Measurements from ENCODE around the gene PDCD4. TPM values are rescaled to one million over a fixed set of nuclear protein-coding genes. Genes with fewer than 3 reads are reported as not detected.

The PDCD4 gene
- total and polyA plus RNA-seq, 2 of the 13 experiments (the other 11 are each of a cell fraction or from before 2014, with no cell fraction given) = 22.8 to 56.2 TPM

DNA sequence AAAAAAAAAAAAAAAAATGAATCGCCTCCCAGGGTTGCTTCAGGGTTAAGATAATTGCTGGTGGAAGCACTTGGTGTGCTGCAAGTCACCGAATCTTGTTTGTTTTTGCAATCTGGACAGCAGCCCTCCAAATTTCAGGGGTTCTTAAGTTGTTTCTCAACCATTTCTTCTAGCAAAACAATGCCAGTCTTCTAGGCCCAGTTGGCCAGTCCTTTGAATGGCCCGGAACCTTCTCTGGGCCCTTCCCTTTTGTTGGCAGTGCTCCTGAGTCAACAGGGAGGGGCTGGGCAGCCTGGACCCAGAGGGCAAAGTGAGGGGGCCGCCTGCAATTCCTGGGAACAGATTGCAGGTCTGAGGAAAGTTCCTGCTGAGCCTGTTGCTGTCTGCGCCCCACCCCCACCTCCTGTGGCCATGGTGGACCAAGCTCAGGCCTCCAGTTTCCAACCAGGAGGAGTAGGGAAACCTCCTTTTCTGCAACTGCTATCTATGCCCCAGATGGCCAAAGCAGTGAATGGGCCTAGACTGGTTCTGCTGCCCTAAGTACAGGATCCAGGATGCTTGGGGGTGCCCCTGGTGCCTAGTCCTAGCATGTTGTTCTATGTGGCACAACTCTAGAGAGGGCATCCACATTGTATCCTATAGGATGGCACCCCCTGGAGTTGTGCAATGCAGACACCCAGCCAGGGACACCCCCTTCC lies 31.4 kb upstream of the PDCD4 start (continued):
- TF ChIP-seq, protein P1, sequence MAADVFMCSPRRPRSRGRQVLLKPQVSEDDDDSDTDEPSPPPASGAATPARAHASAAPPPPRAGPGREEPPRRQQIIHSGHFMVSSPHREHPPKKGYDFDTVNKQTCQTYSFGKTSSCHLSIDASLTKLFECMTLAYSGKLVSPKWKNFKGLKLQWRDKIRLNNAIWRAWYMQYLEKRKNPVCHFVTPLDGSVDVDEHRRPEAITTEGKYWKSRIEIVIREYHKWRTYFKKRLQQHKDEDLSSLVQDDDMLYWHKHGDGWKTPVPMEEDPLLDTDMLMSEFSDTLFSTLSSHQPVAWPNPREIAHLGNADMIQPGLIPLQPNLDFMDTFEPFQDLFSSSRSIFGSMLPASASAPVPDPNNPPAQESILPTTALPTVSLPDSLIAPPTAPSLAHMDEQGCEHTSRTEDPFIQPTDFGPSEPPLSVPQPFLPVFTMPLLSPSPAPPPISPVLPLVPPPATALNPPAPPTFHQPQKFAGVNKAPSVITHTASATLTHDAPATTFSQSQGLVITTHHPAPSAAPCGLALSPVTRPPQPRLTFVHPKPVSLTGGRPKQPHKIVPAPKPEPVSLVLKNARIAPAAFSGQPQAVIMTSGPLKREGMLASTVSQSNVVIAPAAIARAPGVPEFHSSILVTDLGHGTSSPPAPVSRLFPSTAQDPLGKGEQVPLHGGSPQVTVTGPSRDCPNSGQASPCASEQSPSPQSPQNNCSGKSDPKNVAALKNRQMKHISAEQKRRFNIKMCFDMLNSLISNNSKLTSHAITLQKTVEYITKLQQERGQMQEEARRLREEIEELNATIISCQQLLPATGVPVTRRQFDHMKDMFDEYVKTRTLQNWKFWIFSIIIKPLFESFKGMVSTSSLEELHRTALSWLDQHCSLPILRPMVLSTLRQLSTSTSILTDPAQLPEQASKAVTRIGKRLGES (CRISPR knock-in tag; IDR thresholded peaks at IDR 0.05; ENCODE audit: borderline replicate concordance) = no peak
- TF ChIP-seq ZNF761 (CRISPR knock-in tag; conservative IDR thresholded peaks at IDR 0.05) = no peak
- 0 out of 2 replicates have a peak, but pooled peaks have one; percentile 51 for TF ChIP-seq MEF2D (CRISPR knock-in tag; IDR thresholded peaks at IDR 0.05)
- TF ChIP-seq HNRNPLL (IDR thresholded peaks at IDR 0.05; ENCODE audit: low read depth, low read length, poor library complexity, severe bottlenecking) = no peak
- TF ChIP-seq ZNF777 (CRISPR knock-in tag; IDR thresholded peaks at IDR 0.05) = no peak
- TF ChIP-seq ZMYM3 (CRISPR knock-in tag; IDR thresholded peaks at IDR 0.05) = peak; percentile 76
- no peak for TF ChIP-seq ZNF7 (CRISPR knock-in tag; IDR thresholded peaks at IDR 0.05)
- no peak for TF ChIP-seq ZSCAN25 (CRISPR knock-in tag; IDR thresholded peaks at IDR 0.05)
- TF ChIP-seq SOX5 (CRISPR knock-in tag; IDR thresholded peaks at IDR 0.05; ENCODE audit: borderline replicate concordance) = peak; percentile 77; the same call in 1 of the 2 replicates
- TF ChIP-seq, protein P2, sequence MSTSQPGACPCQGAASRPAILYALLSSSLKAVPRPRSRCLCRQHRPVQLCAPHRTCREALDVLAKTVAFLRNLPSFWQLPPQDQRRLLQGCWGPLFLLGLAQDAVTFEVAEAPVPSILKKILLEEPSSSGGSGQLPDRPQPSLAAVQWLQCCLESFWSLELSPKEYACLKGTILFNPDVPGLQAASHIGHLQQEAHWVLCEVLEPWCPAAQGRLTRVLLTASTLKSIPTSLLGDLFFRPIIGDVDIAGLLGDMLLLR (CRISPR knock-in tag; IDR thresholded peaks at IDR 0.05) = 0 out of 2 replicates have a peak, but pooled peaks have one; percentile 29
